ENCODE data around the gene PGAP6.

GRCh38 chr16:404971-405486 lies 23.3 kb upstream of the PGAP6 start:
- TF ChIP-seq CTCF (IDR thresholded peaks at IDR 0.05) (no peak), POLR2A (IDR thresholded peaks at IDR 0.05) (no peak)
